Neural crest cell (in vitro differentiated cells): ENCODE measurements around the gene FAM193B. TPM values are rescaled to one million over a fixed set of nuclear protein-coding genes. Genes with fewer than 3 reads are reported as not detected.
"Not testable (repeated sequence)": the region's sequence is repeated elsewhere in the genome, so short reads cannot be mapped to it uniquely, and the experiment has no call there.

Source experiments
- DNase-seq: peaks from one replicate; pipeline ENCODE4 v3.0.0; 2021; ENCODE audit warnings: low read depth, mixed read lengths, low spot score
- H3K27ac Mint-ChIP-seq: one replicate; pipeline ENCODE4 v1.8.0; 2021; ENCODE audit warnings: mild to moderate bottlenecking, mixed read lengths; ENCODE audit not compliant: unreplicated experiment
- H3K27me3 Mint-ChIP-seq: 2 replicates; pipeline ENCODE4 v1.8.0; 2021; ENCODE audit warnings: low read depth, mild to moderate bottlenecking, mixed read lengths
- H3K36me3 Mint-ChIP-seq: 2 replicates; pipeline ENCODE4 v1.8.0; 2021; ENCODE audit warnings: low read depth, mild to moderate bottlenecking, mixed read lengths
- H3K4me1 Mint-ChIP-seq: 2 replicates; pipeline ENCODE4 v1.8.0; 2021; ENCODE audit warnings: mixed read lengths
- H3K4me3 Mint-ChIP-seq: one replicate; pipeline ENCODE4 v1.8.0; 2021; ENCODE audit warnings: mild to moderate bottlenecking, mixed read lengths
- H3K9me3 Mint-ChIP-seq: 2 replicates; pipeline ENCODE4 v1.8.0; 2021; ENCODE audit warnings: mixed read lengths
- total RNA-seq: library from RNA; stranded (reverse); gene quantifications from 2 replicates; pipeline ENCODE4 v1.2.1, GENCODE V29; 2021
- TF ChIP-seq, protein P1 (sequence below): fragments of 200-600 bp; sonication (generic); conservative IDR thresholded peaks from 2 replicates; pipeline ENCODE4 v1.5.0; 2021; ENCODE audit warnings: antibody characterized with exemption, mild to moderate bottlenecking

The FAM193B gene
- total RNA-seq, 1 donor from 2014 or later: 96.3 TPM

DNA sequence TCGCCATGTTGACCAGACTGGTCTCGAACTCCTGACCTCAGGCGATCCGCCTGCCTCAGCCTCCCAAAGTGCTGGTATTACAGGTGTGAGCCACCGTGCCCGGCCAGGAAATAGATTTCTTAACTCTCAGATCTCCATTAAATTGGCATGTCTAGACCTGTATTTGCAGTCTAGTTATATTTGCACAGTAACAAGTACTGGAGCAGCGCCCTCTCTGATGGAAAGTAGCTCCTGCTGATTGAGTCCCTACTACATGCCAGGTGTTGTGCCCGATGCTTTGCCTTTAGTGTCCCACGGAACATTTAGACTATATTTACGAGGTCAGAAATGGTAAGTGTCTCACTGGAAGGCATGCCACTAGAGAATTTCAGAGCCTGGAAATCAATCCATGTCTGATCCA lies 21.8 kb upstream of the FAM193B start:
- no peak for DNase-seq
- H3K4me1 Mint-ChIP-seq: no peaks in the 10 kb centered on the region
- H3K9me3 Mint-ChIP-seq: no peaks in the 10 kb centered on the region
- no peak overlapping the region for H3K4me3 Mint-ChIP-seq
- no peaks in the 10 kb centered on the region for H3K36me3 Mint-ChIP-seq
- H3K27ac Mint-ChIP-seq: no peak overlapping the region
- TF ChIP-seq, protein P1, sequence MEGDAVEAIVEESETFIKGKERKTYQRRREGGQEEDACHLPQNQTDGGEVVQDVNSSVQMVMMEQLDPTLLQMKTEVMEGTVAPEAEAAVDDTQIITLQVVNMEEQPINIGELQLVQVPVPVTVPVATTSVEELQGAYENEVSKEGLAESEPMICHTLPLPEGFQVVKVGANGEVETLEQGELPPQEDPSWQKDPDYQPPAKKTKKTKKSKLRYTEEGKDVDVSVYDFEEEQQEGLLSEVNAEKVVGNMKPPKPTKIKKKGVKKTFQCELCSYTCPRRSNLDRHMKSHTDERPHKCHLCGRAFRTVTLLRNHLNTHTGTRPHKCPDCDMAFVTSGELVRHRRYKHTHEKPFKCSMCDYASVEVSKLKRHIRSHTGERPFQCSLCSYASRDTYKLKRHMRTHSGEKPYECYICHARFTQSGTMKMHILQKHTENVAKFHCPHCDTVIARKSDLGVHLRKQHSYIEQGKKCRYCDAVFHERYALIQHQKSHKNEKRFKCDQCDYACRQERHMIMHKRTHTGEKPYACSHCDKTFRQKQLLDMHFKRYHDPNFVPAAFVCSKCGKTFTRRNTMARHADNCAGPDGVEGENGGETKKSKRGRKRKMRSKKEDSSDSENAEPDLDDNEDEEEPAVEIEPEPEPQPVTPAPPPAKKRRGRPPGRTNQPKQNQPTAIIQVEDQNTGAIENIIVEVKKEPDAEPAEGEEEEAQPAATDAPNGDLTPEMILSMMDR: no peak
- peaks cover 32% of the 10 kb centered on the region for H3K27me3 Mint-ChIP-seq

DNA sequence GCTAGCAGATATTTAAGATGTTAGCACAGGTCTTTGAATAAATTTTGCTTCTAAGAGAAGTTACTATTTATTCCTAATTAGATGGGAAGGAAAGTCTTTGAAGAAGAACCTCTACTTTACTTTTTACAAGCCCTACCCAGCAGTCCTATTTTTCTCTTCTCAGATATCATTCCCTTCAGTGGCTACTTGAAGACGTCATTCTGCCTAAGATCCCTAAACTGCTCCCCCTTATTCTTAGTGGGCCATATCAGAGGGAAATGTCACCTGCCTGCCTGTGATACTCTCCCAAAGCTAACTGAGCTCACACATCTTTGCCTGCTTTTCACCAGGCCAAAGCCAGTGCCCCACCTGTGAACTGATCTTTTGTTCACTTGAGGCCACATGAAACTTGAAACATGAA lies 21.1 kb upstream of the FAM193B start:
- H3K9me3 Mint-ChIP-seq: no peaks in the 10 kb centered on the region
- no peak overlapping the region for H3K4me3 Mint-ChIP-seq
- no peaks in the 10 kb centered on the region for H3K36me3 Mint-ChIP-seq
- no peak overlapping the region for H3K27ac Mint-ChIP-seq
- H3K4me1 Mint-ChIP-seq: no peaks in the 10 kb centered on the region
- DNase-seq: no peak
- TF ChIP-seq, protein P1: no peak
- H3K27me3 Mint-ChIP-seq: peaks cover 30% of the 10 kb centered on the region

DNA sequence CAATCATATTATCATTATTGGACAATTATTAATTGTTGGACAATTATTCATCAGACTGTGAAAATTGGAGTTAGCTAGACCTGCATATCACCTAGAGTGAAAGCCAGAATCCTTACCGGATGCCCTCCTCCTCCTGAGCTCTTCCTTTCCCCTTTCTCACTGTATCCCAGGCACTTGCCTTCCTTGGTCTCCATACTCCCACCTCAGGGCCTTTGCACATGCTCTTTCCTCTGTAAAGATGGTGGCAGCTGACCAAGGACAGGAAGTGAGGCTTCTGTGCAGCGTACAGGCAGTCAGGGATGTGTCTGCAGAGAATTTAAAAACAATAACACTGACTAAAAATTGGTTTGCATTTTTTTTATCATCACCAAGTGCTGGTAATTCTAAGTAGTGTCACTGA lies 15.5 kb upstream of the FAM193B start:
- Mint-ChIP-seq H3K36me3 (no peaks in the 10 kb centered on the region), H3K27me3 (peaks cover 16% of the 10 kb centered on the region), H3K4me1 (no peaks in the 10 kb centered on the region), H3K4me3 (no peak overlapping the region), H3K27ac (no peak overlapping the region), H3K9me3 (no peaks in the 10 kb centered on the region)
- TF ChIP-seq, protein P1: no peak
- no peak for DNase-seq

DNA sequence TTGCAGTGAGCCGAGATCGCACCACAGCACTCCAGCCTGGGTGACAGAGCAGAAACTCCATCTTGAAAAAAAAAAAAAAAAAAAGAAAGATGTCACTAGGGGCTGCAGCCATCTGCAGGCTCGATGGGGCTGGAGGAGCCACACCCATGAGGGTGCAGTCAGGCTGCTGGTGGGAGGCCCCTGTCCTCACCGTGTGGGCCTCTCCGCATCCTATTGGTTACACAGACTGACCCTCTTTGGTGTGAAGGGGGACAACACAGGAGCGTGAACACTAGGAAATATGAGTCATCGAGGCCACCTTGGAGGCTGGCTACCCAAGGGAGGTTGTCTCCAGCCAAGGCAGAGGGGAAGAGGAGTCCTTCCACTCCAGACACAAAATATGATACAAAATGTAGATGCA lies 14.0 kb upstream of the FAM193B start:
- Mint-ChIP-seq H3K36me3 (no peaks in the 10 kb centered on the region), H3K4me1 (no peaks in the 10 kb centered on the region), H3K9me3 (no peaks in the 10 kb centered on the region), H3K4me3 (no peak overlapping the region), H3K27me3 (peaks cover 9% of the 10 kb centered on the region), H3K27ac (no peak overlapping the region)
- no peak for DNase-seq
- TF ChIP-seq, protein P1: no peak

DNA sequence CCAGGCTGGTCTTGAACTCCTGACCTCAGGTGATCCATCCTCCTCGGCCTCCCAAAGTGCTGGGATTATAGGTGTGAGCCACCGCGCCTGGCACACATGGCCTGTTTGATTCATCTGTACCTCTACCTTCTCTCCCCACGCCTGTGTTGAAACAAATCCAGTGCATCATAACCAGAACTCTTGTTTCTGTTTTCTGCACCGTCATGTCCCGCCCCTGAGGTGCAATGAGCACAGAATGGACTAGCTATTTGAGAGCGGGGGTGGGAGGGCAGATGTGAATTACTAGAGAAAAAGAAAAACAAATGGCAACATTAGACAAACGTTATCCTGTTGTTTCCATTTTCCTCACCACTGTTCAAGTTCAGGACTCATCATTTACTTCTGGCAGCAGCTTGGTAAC lies 10.7 kb upstream of the FAM193B start:
- H3K27me3 Mint-ChIP-seq: peaks cover 7% of the 10 kb centered on the region
- H3K27ac Mint-ChIP-seq: no peak overlapping the region
- no peaks in the 10 kb centered on the region for H3K4me1 Mint-ChIP-seq
- H3K36me3 Mint-ChIP-seq: peaks cover 4% of the 10 kb centered on the region
- H3K9me3 Mint-ChIP-seq: peaks cover 8% of the 10 kb centered on the region
- no peak for DNase-seq
- no peak overlapping the region for H3K4me3 Mint-ChIP-seq
- TF ChIP-seq, protein P1: no peak

DNA sequence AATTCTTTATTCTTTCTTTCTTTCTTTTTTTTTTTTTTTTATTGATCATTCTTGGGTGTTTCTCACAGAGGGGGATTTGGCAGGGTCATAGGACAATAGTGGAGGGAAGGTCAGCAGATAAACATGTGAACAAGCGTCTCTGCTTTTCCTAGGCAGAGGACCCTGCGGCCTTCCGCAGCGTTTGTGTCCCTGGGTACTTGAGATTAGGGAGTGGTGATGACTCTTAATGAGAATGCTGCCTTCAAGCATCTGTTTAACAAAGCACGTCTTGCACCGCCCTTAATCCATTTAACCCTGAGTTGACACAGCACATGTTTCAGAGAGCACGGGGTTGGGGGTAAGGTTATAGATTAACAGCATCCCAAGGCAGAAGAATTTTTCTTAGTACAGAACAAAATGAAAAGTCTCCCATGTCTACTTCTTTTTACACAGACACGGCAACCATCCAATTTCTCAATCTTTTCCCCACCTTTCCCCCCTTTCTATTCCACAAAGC lies 5.1 kb upstream of the FAM193B start:
- H3K27ac Mint-ChIP-seq, H3K9me3 Mint-ChIP-seq, H3K4me3 Mint-ChIP-seq, H3K36me3 Mint-ChIP-seq, H3K27me3 Mint-ChIP-seq, DNase-seq: not testable (repeated sequence)
- peaks cover 14% of the 10 kb centered on the region for H3K4me1 Mint-ChIP-seq
